CD4-positive, alpha-beta T cell treated with Interferon alpha-2 for 1 hour (primary cell): ENCODE results near the gene INPP5A.
A peak's percentile ranks its signal among the peaks of the same experiment; 100 is the strongest.

Experiments
- DNase-seq, 2 donors: peaks; one replicate each; pipeline ENCODE4 v3.0.0-alpha.2; 2020 to 2022

The INPP5A gene

DNA sequence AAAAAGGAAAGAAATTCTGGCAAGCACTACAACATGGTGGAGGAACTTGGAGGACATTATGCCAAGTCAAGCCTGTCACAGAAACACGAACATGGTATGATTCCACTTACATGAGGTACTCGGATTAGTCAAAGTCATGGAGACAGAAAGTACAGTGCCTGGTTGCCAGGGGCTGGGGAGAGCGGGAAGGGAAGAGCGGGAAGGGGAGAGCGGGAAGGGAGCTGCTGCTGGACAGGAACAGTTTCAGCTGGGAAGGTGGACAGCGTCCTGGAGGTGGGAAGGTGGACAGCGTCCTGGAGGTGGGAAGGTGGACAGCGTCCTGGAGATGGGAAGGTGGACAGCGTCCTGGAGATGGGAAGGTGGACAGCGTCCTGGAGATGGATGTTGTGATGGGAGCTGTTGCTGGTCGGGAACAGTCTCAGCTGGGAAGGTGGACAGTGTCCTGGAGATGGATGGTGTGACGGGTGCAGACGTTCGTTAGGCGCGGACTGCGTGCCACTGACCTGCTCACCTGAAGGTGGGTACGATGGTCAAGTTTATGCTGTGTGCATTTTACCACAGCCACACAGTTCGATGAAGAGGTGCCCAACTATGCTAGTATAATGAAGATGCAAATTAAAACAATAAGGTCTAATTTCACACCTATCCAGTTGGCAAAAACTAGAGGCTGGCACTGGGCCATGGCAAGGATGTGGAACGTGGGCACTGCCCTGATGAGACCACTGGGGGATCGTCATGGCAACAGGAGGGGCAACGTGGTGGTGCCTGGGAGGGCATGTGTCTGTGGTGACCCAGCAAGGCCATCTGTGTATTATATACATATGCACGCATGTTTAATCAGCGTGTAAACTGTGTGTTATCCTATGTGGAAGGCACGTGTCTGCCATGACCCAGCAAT is 144.5 kb downstream of the INPP5A start:
- no peak for DNase-seq

DNA sequence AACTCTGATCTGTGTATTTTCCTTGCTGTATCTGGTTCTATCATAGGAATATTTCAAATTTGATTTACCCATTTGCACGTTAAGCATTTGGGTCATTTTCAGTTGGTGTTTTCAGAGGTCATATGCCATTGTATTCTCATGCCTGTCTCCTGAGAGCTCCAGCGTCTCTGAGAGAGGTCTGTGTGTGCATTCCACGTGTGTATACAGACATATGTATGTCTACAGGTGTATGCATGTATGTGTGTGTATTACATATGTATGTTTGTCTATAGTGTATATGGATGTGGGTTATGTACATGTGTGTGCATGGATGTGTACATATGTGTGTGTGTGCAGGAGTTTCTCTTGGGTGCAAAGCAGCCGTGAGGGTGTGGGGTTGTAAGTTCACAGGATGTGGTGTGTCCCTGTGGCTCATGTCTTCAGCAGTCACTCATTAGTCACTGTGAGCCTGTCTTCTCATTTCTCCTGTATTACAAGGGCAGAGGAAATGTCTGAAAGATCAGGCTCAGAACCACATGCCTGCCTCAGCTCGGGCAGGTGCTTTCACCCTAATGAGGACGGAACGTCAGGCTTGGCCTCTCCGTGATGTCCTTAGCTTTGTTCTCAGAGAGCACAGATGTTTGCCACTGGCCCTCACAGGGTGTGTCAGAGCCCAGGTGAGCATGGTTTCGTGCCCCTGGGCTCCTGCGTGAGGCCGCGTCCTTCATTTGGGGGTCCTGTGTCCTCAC is 146.7 kb downstream of the INPP5A start:
- DNase-seq = peak in 1 of 2 donors; percentile 17

DNA sequence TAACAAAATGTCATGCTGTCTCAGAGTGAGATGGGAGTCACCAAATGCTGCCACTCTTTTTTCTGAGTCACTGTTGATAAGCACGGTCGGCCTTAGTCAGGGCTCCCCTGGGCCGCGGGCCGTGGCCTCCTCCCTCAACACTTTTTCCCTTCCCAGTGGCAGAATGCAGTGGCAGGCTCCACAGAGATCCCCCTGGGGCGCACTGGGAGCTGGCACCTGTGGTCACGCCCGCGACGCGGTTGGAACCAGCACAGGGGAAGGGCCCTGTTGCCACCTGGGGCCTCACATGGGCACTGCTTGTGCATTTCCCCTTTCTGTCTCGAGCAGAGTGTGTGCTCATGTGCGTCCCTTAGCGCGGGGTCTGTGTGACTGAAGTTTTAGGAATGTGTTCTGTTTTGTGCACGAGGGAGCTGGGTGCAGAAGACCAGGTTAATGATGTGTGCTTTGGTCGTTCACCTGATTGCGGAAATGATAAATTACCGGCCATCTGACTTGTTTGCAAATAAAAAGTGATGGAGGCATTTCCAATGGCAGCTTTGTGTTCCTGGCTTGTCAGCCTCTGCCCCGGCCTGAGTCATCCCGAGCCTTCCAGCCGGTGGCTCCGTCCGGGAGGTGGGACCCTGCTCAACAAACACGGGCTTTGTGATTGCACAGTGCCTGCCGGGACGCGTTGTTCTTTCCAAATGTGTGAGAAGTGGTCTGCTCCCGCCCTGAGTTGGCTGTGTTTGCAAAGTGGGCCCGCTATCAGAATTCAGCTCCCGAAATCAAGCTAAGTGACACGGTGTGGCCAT is 147.7 kb downstream of the INPP5A start:
- peak in 1 of 2 donors; percentile 2 for DNase-seq

DNA sequence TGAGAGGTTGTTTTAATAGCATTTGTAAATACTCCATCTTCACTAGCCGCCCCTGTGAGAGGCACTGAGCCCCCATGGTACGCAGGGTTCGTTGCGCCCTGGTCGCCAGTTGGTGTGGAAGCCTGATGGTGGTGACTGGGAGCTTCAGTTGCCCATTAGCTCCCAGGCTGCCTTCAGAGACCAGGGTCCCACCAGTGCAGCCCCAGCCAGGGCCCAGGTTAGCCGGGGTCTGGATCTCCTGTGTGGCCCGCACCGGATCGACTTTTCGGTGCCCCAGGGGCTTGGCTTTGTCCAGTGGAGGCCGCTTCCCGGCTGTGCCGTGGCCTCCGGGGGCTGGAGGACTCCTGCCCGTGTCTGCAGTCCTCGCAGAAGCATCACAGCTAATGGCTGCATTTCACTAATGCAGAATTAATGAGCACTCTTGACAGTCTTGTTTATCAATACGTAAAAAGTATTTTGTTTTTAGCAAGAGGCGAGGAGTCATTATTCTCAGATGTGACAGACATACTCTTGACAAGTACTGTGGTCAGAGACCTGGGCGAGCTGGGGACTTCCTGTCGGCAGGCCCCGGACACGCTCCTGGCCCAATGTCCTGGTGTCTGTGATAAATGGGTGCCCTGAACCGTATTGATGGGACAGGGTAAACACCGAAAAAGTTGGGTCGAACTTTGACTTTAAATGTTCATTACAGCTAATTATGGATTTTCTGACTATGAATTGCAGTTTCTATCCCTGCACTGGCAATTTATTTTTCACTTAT is 148.5 kb downstream of the INPP5A start:
- DNase-seq = no peak

DNA sequence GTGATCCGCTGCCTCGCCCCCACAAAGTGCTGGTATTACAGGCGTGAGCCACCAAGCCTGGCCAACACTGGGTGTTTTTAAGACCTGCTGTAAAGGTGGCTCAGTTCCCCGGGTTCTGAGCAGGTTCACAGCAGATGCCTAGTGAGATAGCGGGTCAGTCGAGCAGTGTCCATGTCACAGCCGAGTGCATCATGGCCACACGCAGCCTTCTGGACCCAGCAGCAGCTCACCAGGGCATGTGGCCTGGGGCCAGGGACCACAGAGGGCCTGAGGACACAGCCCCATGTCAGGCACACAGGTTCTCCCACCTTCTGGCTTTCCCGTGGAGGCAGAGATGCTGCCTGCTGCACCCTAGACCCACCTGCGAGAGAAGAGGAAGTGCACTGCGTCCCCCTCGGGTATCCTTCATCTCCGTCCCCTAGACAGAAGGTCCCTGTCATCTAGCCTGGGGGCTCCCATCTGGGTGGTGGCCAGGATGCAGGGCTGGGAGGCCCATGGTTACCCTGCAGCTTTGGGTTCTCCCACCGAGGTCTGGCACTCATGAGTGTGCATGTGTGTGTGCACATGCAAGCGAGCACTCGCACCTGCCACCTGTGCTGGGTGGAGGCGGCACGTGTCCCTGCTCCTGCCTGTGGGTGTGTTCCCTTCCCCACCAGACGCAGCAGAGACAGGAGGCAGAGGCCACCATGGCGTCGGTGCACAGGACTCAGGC is 149.8 kb downstream of the INPP5A start:
- DNase-seq = no peak

DNA sequence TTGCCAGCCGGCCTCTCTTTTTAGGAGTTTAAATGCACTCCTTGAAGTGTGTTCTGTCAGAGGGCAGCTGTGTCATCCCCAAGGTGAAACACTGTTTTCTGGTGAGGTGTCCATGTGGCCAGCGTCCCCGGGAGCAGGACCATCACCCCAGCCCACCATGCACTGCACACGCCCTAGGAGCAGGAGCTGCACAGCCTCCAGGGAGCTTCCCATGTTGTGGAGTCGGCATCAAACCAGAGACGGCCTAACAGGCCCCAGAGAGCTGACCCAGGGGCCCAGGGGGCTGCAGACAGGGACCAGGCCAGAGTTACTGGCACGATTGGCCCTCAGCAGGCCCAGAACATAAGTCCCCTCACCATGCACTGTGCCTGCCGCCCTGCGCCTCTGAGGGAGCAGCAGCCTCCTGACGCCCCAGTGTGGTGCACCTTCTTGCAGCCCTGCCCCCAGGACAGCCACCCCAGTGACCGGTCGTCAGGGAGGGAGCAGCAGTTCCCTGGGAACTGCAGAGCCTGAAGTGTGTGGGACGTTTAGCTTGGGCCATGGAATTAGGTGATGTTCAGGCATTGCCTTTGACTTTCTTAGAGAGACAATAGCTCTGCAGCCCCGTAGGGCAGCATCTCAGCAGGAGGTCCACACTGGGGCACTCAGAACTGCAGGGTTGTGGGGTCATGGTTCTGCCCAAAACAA is 150.4 kb downstream of the INPP5A start:
- DNase-seq = no peak

DNA sequence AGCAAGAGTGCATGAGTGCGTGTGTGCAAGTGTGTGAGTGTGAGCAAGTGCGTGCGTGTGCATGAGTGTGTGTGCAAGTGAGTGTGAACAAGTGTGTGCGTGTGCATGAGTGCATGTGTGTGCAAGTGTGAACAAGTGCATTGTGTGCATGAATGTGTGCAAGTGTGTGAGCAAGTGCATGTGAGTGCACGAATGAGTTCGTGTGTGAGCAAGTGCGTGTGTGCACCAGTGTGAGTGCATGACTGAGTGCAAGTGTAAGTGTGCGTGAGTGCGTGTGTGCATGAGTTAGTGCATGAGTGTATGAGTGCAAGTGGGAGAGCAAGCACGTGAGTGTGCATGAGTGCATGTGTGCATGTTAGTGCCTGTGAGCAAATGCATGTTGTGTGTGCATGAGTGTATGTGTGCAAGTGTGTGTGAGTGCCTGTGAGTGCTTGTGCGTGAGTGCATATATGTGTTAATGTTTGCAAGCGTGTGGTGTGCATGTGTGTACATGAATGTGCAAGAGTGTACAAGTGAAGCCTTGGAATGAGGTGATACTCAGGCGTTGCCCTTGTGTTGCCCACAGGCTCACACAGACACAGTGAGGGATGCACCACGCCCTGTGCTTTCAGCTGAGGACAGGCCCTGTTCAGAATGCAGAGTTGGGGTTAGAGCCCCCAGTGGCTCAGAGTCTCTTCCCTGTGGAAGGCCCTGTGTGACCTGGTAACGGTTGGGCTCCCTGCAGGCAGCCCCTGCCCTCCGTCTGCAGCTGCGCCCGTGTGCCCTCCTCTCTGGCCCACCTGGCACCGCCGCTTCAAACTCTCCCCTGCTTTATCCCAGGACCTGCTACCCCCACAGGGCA is 151.2 kb downstream of the INPP5A start:
- no peak for DNase-seq

DNA sequence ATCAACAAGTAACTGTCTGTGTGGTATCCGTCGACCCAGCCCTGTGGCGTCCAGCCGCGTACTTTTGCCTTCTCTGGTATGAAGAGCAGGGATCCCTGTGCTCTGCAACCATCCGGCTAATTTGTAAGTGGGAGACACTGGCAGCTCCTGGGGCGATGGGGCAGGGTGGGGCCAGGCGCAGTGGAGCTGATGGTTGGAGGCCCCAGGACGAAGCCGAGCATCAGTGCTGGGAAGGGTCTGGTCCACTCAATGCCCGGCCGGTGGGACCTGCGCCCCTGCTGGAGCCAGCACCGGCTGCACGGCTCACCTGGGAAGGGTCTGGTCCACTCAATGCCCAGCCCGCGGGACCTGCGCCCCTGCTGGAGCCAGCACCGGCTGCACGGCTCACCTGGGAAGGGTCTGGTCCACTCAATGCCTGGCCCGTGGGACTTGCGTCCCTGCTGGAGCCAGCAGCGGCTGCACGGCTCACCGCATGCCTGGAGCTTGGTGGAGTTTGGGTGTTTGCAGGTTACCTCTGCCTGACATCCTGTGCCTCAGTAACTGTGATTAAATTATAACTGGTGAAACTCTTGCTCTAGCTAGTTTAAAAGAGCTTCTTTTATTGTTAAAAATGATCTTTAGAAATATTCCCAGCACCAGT is 152.3 kb downstream of the INPP5A start:
- no peak for DNase-seq

DNA sequence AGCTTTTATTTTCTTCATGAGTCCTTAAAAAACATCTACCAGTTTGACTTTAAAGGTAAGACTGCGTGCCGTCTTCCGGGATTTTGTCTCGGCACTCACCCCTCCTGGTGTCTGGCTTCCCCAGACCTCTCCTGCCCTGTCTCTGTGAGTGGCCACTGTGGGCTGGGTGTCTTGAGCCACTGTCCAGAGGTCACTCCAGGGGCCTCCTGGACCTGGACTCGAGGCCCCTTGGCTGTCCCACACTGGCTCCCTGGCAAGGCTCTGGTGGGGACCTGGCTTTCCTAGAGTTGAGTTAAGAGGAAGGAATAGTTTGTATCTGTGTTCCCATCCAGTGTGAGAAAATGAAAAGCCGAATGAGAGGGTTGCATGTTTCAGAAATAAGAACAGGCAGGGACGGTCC is 152.8 kb downstream of the INPP5A start:
- no peak for DNase-seq

DNA sequence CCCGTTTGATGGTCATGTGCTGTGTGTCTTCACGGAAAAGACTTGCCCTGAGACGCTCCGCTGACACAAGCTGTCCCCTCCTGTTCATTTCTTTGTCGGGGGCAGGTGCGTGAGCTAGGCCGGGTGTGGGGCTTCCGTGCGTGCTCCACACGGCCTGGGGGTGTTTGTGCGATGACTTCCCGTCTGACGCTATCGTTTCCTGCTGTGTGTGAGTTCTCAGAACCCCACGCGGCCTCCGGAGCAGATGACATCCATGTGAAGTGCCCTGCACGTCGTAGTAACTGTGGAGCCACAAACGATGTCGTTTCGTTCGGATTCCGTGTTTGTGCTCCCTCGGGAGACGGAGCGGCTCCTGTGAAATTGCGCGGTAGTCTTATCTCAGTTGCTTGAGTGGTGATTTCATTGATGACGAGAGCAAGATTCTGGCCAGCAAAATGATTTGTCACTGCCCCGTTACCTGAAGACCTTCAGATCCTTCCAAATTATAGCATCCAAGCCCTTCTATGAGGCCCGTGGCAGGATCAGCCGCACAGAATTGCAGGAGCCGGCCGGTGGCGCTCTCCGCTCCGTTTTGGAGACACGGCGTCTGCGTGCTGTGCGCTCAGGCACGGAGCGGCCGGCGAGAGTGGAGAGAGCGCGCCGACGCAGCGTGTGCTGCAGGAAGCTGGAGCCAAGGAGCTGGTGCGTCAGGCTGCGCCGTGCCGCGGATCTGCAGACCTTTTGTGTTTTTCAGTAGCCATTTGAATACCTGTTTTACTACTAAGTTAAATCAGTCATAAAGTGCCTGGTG is 153.4 kb downstream of the INPP5A start:
- DNase-seq = no peak

DNA sequence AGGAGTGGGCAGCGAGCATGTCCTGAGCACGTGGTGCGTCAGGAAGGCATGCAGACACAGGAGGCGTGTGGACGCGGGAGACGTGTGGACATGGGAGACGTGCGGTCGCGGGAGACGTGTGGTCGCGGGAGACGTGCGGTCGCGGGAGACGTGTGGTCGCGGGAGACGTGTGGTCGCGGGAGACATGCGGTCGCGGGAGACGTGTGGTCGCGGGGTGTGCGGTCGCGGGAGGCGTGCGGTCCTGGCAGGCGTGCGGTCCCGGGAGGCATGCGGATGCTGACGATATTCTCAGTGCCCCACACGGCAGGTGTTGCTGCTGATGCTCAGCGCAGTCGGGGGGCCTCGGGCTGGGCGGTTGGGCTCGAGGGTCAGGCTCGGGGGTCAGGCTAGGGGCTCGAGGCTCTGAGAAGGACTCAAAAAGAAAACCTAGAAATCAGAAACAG is 154.1 kb downstream of the INPP5A start:
- no peak for DNase-seq

DNA sequence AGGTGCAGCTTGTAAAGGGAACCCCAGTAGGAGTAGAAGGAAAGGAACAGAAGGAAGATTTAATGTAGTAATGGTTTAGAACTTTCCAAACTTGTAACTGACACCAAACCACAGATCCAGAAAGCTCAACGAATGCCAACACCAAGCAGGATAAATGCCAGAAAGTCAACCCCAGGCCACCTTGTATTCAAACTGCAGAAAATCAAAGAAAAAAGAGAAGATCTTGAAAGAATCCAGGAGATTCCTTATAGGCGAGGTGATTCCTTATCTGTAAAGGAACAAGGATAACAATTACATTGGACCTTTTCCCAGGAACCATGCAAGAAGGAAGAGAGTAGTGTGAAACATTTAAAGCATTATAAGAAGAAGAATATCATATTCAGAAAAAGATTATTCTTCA is 154.7 kb downstream of the INPP5A start:
- no peak for DNase-seq

DNA sequence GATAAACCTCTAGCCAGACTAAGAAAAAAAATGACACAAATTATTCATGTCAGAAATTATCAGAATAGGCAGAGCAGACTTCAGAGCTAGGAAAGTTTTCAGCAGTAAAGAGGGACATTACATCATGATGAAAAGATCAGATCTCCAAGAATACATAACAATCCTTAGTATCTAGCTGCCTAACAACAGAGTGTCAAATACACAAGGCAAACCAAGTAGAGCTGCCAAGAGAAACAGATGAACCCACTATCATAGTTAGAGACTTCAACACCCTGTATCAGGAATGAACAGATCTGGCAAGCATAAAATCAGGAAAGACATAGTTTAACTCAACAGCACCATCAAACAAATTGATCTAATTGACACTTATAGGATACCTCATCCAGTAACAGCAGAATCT is 156.1 kb downstream of the INPP5A start:
- DNase-seq = no peak

DNA sequence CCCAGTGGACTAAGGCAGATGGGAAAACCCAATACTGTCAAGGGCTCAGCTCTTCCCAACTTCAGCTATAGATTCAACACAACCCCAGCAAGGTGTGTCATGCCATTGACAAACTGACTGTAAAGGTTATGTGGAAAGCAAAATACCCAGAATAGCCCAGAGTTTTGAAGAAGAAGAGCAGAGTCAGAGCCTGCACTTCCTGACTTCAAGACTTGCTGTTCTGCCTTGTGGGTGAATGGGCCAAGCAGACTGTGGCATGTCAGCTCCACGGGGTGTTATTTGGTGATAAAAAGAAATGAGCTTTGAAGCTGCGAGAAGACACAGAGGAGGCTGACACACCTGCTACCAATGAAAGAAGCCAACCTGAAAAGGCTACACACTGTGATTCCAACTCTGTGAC is 158.6 kb downstream of the INPP5A start:
- DNase-seq = no peak

DNA sequence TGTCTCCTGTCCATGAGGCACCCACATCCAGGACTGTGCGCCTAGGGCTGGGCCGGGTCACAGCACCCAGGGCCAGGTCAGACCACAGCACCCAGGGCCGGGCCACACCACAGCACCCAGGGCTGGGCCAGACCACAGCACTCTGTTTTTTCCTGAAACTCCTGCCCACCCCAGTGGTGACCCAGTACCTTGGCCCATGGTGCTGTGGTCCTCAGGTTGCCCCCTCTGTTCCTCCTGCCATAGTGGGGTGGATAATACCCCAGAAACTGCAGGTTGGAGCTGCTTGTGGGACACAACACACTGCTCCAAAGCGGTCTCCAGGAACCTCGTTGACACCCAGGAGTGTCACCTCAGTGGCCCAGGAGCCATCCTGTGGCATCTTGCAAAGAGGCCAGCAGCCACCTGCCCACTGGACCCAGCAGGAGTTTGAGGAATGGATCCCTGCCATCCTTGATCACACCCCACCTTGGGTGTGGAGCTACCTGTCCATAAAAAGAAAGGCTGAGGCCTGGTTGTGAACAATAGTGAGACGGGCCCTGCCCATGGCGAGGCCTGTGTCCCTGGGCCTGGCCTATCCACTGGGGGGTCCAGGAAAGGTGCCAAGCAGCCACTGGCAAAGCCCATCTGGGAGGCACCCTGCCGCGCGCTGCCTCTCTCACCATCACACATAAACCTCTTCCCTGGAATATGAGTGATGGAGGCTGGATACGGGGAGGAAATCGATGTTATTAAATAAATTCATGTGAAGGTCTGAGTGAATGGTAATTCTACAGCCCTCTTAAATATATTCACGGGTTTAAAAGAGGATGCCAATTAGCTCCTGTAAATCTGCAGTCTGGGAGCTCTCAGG is 159.4 kb downstream of the INPP5A start:
- no peak for DNase-seq

DNA sequence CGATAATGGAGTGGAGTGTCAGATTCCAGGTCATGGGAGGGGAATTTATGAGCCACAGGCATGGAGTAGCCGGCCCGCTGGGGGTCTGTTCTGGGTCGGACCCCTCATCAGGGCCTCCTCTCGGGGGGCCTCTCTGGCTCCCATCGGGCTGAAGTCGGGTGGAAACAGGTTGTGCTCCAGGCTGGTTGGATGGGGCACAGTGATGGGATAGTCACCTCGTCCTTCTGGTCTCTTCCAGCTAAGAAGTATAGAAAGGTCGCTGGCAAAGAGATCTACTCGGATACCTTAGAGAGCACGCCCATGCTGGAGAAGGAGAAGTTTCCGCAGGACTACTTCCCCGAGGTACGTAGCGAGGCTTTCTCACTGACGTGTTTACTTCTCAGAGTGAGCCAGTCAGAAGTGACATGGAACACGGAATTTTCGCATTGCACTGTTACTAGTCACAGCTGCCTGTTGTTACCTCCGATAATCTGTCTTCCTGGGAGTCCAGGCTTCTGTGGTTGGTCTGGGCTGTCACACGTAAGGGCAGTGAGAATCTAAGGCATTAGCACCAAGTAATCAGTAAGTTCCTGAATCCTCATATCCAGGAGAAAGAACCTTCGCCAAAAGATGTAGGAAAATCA is 160.1 kb downstream of the INPP5A start:
- DNase-seq = no peak

DNA sequence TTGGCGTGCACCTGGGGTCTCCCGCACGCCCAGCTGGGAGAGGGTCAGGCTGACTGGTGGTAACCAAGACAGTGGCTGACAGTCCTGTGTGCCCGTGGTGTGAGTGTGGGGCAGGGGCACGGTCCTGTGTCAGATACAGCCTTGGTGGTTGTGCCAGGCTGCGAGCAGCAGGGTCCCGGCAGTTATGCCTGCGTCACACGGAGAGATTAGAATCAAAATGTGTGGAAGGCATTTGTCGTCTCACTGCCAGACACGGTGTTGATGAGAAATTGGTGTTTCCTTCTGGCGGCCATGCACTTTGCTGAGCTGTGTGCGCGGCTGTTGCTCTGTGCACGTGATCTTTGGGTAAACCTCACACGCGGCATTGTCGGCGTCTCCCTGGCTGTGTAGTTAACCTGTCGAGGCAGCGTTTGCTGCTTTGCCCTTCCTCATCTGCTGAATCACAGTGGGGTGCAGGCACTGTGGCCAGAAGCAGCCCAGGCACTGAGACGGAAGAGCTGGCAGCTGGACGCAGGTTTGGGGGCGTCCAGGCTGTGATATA is 160.7 kb downstream of the INPP5A start:
- no peak for DNase-seq
